Epidermal melanocyte (primary cell): Measurements from ENCODE around the gene ARRDC5.
"Not testable (repeated sequence)": the region's sequence is repeated elsewhere in the genome, so short reads cannot be mapped to it uniquely, and the experiment has no call there.

ENCODE experiments used
- DNase-seq: peaks from one replicate; pipeline ENCODE4 v3.0.0; 2011; ENCODE audit warnings: low spot score; ENCODE audit not compliant: insufficient read length

The ARRDC5 gene

GRCh38 chr19:4910594-4911281 is 8.0 kb upstream of the ARRDC5 start:
- DNase-seq, result peak; percentile 69

- DNase-seq, result peak; percentile 94
Observed at GRCh38 chr19:4909897-4910593, 7.3 kb upstream of the ARRDC5 start.

- no peak for DNase-seq
Observed at GRCh38 chr19:4909156-4909896, 6.6 kb upstream of the ARRDC5 start, which contains the start of gene UHRF1. Gene UHRF1, plus strand, starts transcription at chr19:4909501. Its CDS starts 1,385 bp downstream, at chr19:4910886.

GRCh38 chr19:4908781-4909155 is 6.1 kb upstream of the ARRDC5 start:
- no peak for DNase-seq

GRCh38 chr19:4908360-4908759 is 5.7 kb upstream of the ARRDC5 start:
- DNase-seq, result no peak

GRCh38 chr19:4906963-4907362 is 4.3 kb upstream of the ARRDC5 start:
- no peak for DNase-seq

- no peak for DNase-seq
Observed at GRCh38 chr19:4904481-4904880, 1.8 kb upstream of the ARRDC5 start.

- not testable (repeated sequence) for DNase-seq
Observed at GRCh38 chr19:4900879-4901278, 1.8 kb downstream of the ARRDC5 start.

GRCh38 chr19:4897146-4897545 is 5.5 kb downstream of the ARRDC5 start:
- no peak for DNase-seq

GRCh38 chr19:4896372-4896771 is 6.3 kb downstream of the ARRDC5 start:
- DNase-seq, result no peak

- not testable (repeated sequence) for DNase-seq
Observed at GRCh38 chr19:4892962-4893361, 9.7 kb downstream of the ARRDC5 start.

GRCh38 chr19:4891066-4891465 is 11.6 kb downstream of the ARRDC5 start:
- DNase-seq, result no peak

- no peak for DNase-seq
Observed at GRCh38 chr19:4889034-4889815, 13.5 kb downstream of the ARRDC5 start.

GRCh38 chr19:4887803-4888202 is 14.9 kb downstream of the ARRDC5 start:
- DNase-seq, result not testable (repeated sequence)

- not testable (repeated sequence) for DNase-seq
Observed at GRCh38 chr19:4884993-4885392, 17.7 kb downstream of the ARRDC5 start.

- not testable (repeated sequence) for DNase-seq
Observed at GRCh38 chr19:4882874-4883273, 19.8 kb downstream of the ARRDC5 start.

- no peak for DNase-seq
Observed at GRCh38 chr19:4879041-4879440, 23.7 kb downstream of the ARRDC5 start.

GRCh38 chr19:4878491-4878968 is 24.2 kb downstream of the ARRDC5 start:
- no peak for DNase-seq

- no peak for DNase-seq
Observed at GRCh38 chr19:4877753-4878490, 24.8 kb downstream of the ARRDC5 start.

GRCh38 chr19:4873930-4874329 is 28.8 kb downstream of the ARRDC5 start:
- DNase-seq, result no peak

GRCh38 chr19:4871711-4872110 is 31.0 kb downstream of the ARRDC5 start:
- DNase-seq, result no peak
